H1 (cell line): ENCODE results near the gene EXOC3L1. TPM values are rescaled to one million over a fixed set of nuclear protein-coding genes. Genes with fewer than 3 reads are reported as not detected.

Experiments used
- CTCF ChIA-PET: fragments of 300-600 bp; sonication (Branson Sonifier 250); formaldehyde crosslinking; loops from one replicate; lab custom pipeline; 2021; ENCODE audit not compliant: partially characterized antibody; lab: Charles Lee
- POLR2A ChIA-PET: fragments of 300-600 bp; sonication (Branson Sonifier 250); formaldehyde crosslinking; loops from one replicate; lab custom pipeline; 2021; ENCODE audit warnings: inconsistent platforms; ENCODE audit not compliant: partially characterized antibody; lab: Charles Lee
- DNase-seq, 2 experiments: peaks; one replicate each; pipeline versions ENCODE4 v3.0.0 to v3.0.0-alpha.2; 2010 to 2022; ENCODE audit warnings: low spot score in 2 of 2, low read depth in 1 of 2, mixed read lengths in 1 of 2
- FAIRE-seq: peaks from 2 replicates; lab custom pipeline; 2011; peaks lifted over from hg19 to GRCh38; lab: Jason Lieb, UNC
- H2AFZ ChIP-seq: 2 replicates; pipeline ENCODE4 v1.8.1; 2012; ENCODE audit warnings: low read length, inconsistent platforms
- H2AK5ac ChIP-seq: 2 replicates; pipeline ENCODE4 v1.6.1; 2013; ENCODE audit warnings: low read depth, low read length
- H2BK120ac ChIP-seq: replicated peaks from 2 replicates; pipeline ENCODE3; 2013; ENCODE audit warnings: low read depth, low read length, inconsistent platforms
- H2BK12ac ChIP-seq: 2 replicates; pipeline ENCODE4 v1.6.1; 2013; ENCODE audit warnings: low read depth, low read length
- H2BK15ac ChIP-seq: 2 replicates; pipeline ENCODE4 v1.6.1; 2013; ENCODE audit warnings: low read length
- H2BK20ac ChIP-seq: 2 replicates; pipeline ENCODE4 v1.6.1; 2013; ENCODE audit warnings: low read length
- H2BK5ac ChIP-seq: 2 replicates; pipeline ENCODE4 v1.6.1; 2013; ENCODE audit warnings: low read depth, low read length
- H3K14ac ChIP-seq: 2 replicates; pipeline ENCODE4 v1.6.1; 2013; ENCODE audit warnings: inconsistent platforms; ENCODE audit not compliant: insufficient read length
- H3K18ac ChIP-seq: 2 replicates; pipeline ENCODE4 v1.6.1; 2013; ENCODE audit warnings: low read length; ENCODE audit errors: extremely low read depth
- H3K23ac ChIP-seq: 2 replicates; pipeline ENCODE4 v1.6.1; 2013; ENCODE audit warnings: inconsistent platforms; ENCODE audit not compliant: insufficient read length
- H3K23me2 ChIP-seq: 2 replicates; pipeline ENCODE4 v1.6.1; 2013; ENCODE audit warnings: low read depth, low read length
- H3K27ac ChIP-seq: 2 replicates; pipeline ENCODE4 v1.6.1; 2011; ENCODE audit warnings: low read depth, low read length, inconsistent platforms
- H3K27me3 ChIP-seq, 4 experiments: replicated peaks in 1 of 4; 1 replicate in 1 of 4; 2 replicates in 3 of 4; pipeline versions ENCODE4 v1.6.1 to v1.8.1; 2011 to 2013; ENCODE audit warnings: low read length in 3 of 4, mild to moderate bottlenecking in 3 of 4, inconsistent platforms in 2 of 4, mixed read lengths in 2 of 4, moderate library complexity in 1 of 4; ENCODE audit not compliant: control insufficient read depth in 3 of 4, insufficient read depth in 3 of 4; ENCODE audit errors: extremely low read depth in 1 of 4
- H3K36me3 ChIP-seq, 4 experiments: 2 replicates each; pipeline versions ENCODE4 v1.6.1 to v1.8.1; 2011 to 2013; ENCODE audit warnings: mild to moderate bottlenecking in 4 of 4, low read length in 3 of 4, moderate library complexity in 2 of 4, control low read depth in 1 of 4, inconsistent platforms in 1 of 4; ENCODE audit not compliant: insufficient read depth in 4 of 4, control insufficient read depth in 2 of 4
- H3K4ac ChIP-seq: replicated peaks from 2 replicates; pipeline ENCODE3; 2013; ENCODE audit warnings: low read length, low read depth, mixed read lengths, inconsistent platforms; ENCODE audit not compliant: insufficient read length
- H3K4me1 ChIP-seq, 4 experiments: replicated peaks in 1 of 4; 1 replicate in 1 of 4; 2 replicates in 3 of 4; pipeline versions ENCODE4 v1.6.1 to v1.8.1; 2011 to 2013; ENCODE audit warnings: low read length in 3 of 4, inconsistent platforms in 2 of 4, mixed read lengths in 1 of 4; ENCODE audit not compliant: insufficient read depth in 4 of 4, control insufficient read depth in 3 of 4
- H3K4me2 ChIP-seq, 2 experiments: 2 replicates each; pipeline versions ENCODE4 v1.6.1 to v1.8.1; 2011 to 2013; ENCODE audit warnings: low read depth in 2 of 2, low read length in 2 of 2, control low read depth in 1 of 2, inconsistent platforms in 1 of 2, mild to moderate bottlenecking in 1 of 2; ENCODE audit not compliant: insufficient read depth in 1 of 2
- H3K4me3 ChIP-seq, 4 experiments: fragments of 200-600, 300-600 bp in 1 of 4; sonication (generic), shearing (Covaris generic), sonication (Bioruptor Twin) in 1 of 4; 2 replicates each; pipeline versions ENCODE4 v1.5.1 to v1.8.1; 2011 to 2016; ENCODE audit warnings: low read length in 4 of 4, low read depth in 3 of 4, control low read depth in 2 of 4, inconsistent platforms in 2 of 4, mild to moderate bottlenecking in 2 of 4, mixed read lengths in 1 of 4, moderate library complexity in 1 of 4; ENCODE audit not compliant: insufficient read depth in 2 of 4; ENCODE audit errors: extremely low read depth in 1 of 4
- H3K56ac ChIP-seq: replicated peaks from 2 replicates; pipeline ENCODE3; 2013; ENCODE audit warnings: low read depth, mild to moderate bottlenecking, mixed read lengths, low read length, inconsistent platforms; ENCODE audit not compliant: insufficient read length
- H3K79me1 ChIP-seq: 2 replicates; pipeline ENCODE4 v1.6.1; 2013; ENCODE audit warnings: low read depth, low read length, control low read depth
- H3K79me2 ChIP-seq, 2 experiments: 2 replicates each; pipeline versions ENCODE4 v1.6.1 to v1.8.1; 2012 to 2013; ENCODE audit warnings: low read length in 2 of 2, mild to moderate bottlenecking in 2 of 2, inconsistent platforms in 1 of 2; ENCODE audit not compliant: insufficient read depth in 2 of 2, control insufficient read depth in 1 of 2
- H3K9ac ChIP-seq, 4 experiments: replicated peaks in 1 of 4; 1 replicate in 1 of 4; 2 replicates in 3 of 4; pipeline versions ENCODE4 v1.6.1 to v1.8.1; 2011 to 2013; ENCODE audit warnings: low read depth in 3 of 4, low read length in 3 of 4, control low read depth in 2 of 4, mild to moderate bottlenecking in 2 of 4, moderate library complexity in 2 of 4, inconsistent platforms in 1 of 4; ENCODE audit errors: extremely low read depth in 1 of 4
- H3K9me3 ChIP-seq, 2 experiments: 2 replicates each; pipeline versions ENCODE4 v1.6.1 to v1.8.1; 2012 to 2013; ENCODE audit warnings: mild to moderate bottlenecking in 2 of 2, moderate library complexity in 2 of 2, control low read depth in 1 of 2, inconsistent platforms in 1 of 2, low read depth in 1 of 2, low read length in 1 of 2, mixed read lengths in 1 of 2; ENCODE audit not compliant: insufficient read depth in 2 of 2
- H4K20me1 ChIP-seq, 2 experiments: replicated peaks in 1 of 2; 2 replicates each; pipeline versions ENCODE3 to v1.8.1; 2011 to 2013; ENCODE audit warnings: inconsistent platforms in 2 of 2, low read length in 2 of 2, mild to moderate bottlenecking in 1 of 2; ENCODE audit not compliant: insufficient read depth in 2 of 2, control insufficient read depth in 1 of 2
- H4K5ac ChIP-seq: 2 replicates; pipeline ENCODE4 v1.6.1; 2013; ENCODE audit warnings: low read length, low read depth, mixed read lengths, inconsistent platforms; ENCODE audit not compliant: insufficient read length
- H4K8ac ChIP-seq: 2 replicates; pipeline ENCODE4 v1.8.0; 2013; ENCODE audit warnings: mild to moderate bottlenecking, moderate library complexity, low read length, inconsistent platforms; ENCODE audit not compliant: insufficient read depth; ENCODE audit errors: extremely low read depth
- H4K91ac ChIP-seq: replicated peaks from 2 replicates; pipeline ENCODE3; 2013; ENCODE audit warnings: low read length, mixed read lengths, inconsistent platforms; ENCODE audit not compliant: insufficient read length
- CTBP2 ChIP-seq: IDR thresholded peaks from 2 replicates; pipeline ENCODE4 v1.7.0; 2011; ENCODE audit warnings: borderline replicate concordance, mild to moderate bottlenecking, moderate library complexity, mixed read lengths, low read length; ENCODE audit not compliant: insufficient read depth, insufficient read length
- FOSL1 ChIP-seq: IDR thresholded peaks from 2 replicates; pipeline ENCODE4 v1.6.1; 2011; ENCODE audit warnings: mild to moderate bottlenecking, low read depth, low read length, moderate library complexity; ENCODE audit not compliant: insufficient read depth
- HDAC2 ChIP-seq, 2 experiments: fragments of 300-600 bp in 1 of 2; sonication (generic) in 1 of 2; IDR thresholded peaks; 2 replicates each; pipeline ENCODE4 v1.6.1; 2011 to 2012; ENCODE audit warnings: low read depth in 2 of 2, low read length in 2 of 2, mild to moderate bottlenecking in 2 of 2, moderate library complexity in 2 of 2, borderline replicate concordance in 1 of 2, inconsistent platforms in 1 of 2
- RAD21 ChIP-seq, 2 experiments: IDR thresholded peaks in 1 of 2; conservative IDR thresholded peaks in 1 of 2; 2 replicates each; pipeline ENCODE4 v1.6.1; 2011; ENCODE audit warnings: low read depth in 2 of 2, low read length in 2 of 2, improper control_type of control experiment in 1 of 2, inconsistent platforms in 1 of 2, mild to moderate bottlenecking in 1 of 2, moderate library complexity in 1 of 2
- SAP30 ChIP-seq: fragments of 300-600 bp; sonication (generic); IDR thresholded peaks from 2 replicates; pipeline ENCODE4 v1.7.1; 2012; ENCODE audit warnings: low read length, moderate library complexity, mild to moderate bottlenecking, inconsistent platforms; ENCODE audit not compliant: insufficient read depth, insufficient replicate concordance
- YY1 ChIP-seq: IDR thresholded peaks from 2 replicates; pipeline ENCODE4 v1.6.1; 2011; ENCODE audit warnings: low read depth, mild to moderate bottlenecking, low read length
- WGBS, 2 experiments: shearing (Covaris generic) in 1 of 2; methylation state at CpG; one replicate each; pipeline versions ENCODE4 v1.1.6 to v1.1.7; 2013 to 2015; ENCODE audit warnings: low lambda C conversion rate in 2 of 2, mixed read lengths in 2 of 2, inconsistent platforms in 1 of 2, low coverage in 1 of 2, missing lambda C conversion rate in 1 of 2; ENCODE audit not compliant: insufficient replicate concordance in 2 of 2, insufficient coverage in 1 of 2, insufficient read length in 1 of 2; ENCODE audit errors: extremely low coverage in 1 of 2, missing lambda C conversion rate in 1 of 2; 5-methylcytosine and 5-hydroxymethylcytosine counted together
- polyA plus RNA-seq, 7 experiments: library from polyadenylated mRNA; depleted of rRNA in 3 of 7; stranded (reverse) in 5 of 7; unstranded in 2 of 7; fragments of >200 nt in 5 of 7; fragments of 200-250 nt in 2 of 7; gene quantifications; 1 replicate in 5 of 7; 2 replicates in 1 of 7; 4 replicates in 1 of 7; pipeline versions ENCODE4 v1.2.1 to v1.2.3, GENCODE V29; 2011 to 2013; ENCODE audit warnings: missing spikeins in 2 of 7, mixed read lengths in 2 of 7
- total RNA-seq: library from RNA; stranded (reverse); fragmentation: NEBNext Ultra II Directional; extraction: Animal tissue kit (Norgen Biotek cat#: 25700); gene quantifications from 2 replicates; pipeline ENCODE4 v1.2.1, GENCODE V29; 2021
- TF ChIP-seq, protein P1 (sequence below), 3 experiments: IDR thresholded peaks; 1 replicate in 2 of 3; 2 replicates in 1 of 3; pipeline versions ENCODE4 v1.5.1 to v1.6.1; 2011; ENCODE audit warnings: low read length in 3 of 3, mild to moderate bottlenecking in 3 of 3, inconsistent platforms in 2 of 3, low read depth in 1 of 3, moderate library complexity in 1 of 3; ENCODE audit not compliant: insufficient read depth in 1 of 3; ENCODE audit errors: control extremely low read depth in 1 of 3

The EXOC3L1 gene
- total and polyA plus RNA-seq, 2 of the 8 experiments (the other 6 are each of a cell fraction or from before 2014, with no cell fraction given), result 1.3 TPM

- Histone ChIP-seq H3K23ac (no peak overlapping the region), H2BK20ac (no peak overlapping the region), H3K9ac (no peak overlapping the region), H2AK5ac (no peak overlapping the region), H3K4me1 (peaks cover 0 to 43% (median 33%) of the 10 kb centered on the region in 4 experiments; a peak in 6 of 7 replicates), H3K79me2 (no peaks in the 10 kb centered on the region), H3K27me3 (peaks cover 77 to 97% (median 95%) of the 10 kb centered on the region in 4 experiments), H2BK5ac (no peak overlapping the region), H3K79me1 (peaks cover 2% of the 10 kb centered on the region; the same call in 1 of the 2 replicates), H4K8ac (peak overlapping the region; percentile 70; the same call in 1 of the 2 replicates), H3K23me2 (peaks cover 21% of the 10 kb centered on the region), H2AFZ (no peak overlapping the region), H3K14ac (no peak overlapping the region), H4K91ac (no peak overlapping the region), H4K5ac (no peak overlapping the region), H3K56ac (peak overlapping the region; percentile 34), H2BK12ac (0 out of 2 replicates have a peak overlapping the region, but pooled peaks have one; percentile 71), H3K9me3 (no peaks in the 10 kb centered on the region), H3K36me3 (peaks cover 0 to 1% (median 0%) of the 10 kb centered on the region in 4 experiments; a peak in 1 of 8 replicates), H2BK120ac (no peak overlapping the region), H3K27ac (no peak overlapping the region), H3K4me2 (peak overlapping the region; percentile 79 to 89), H3K4ac (no peak overlapping the region), H4K20me1 (peaks cover 2 to 18% of the 10 kb centered on the region in 2 experiments), H3K18ac (peak overlapping the region; percentile 68), H3K4me3 (peak overlapping the region; percentile 17 to 65 (median 50)), H2BK15ac (peak overlapping the region; percentile 81; the same call in 1 of the 2 replicates)
- POLR2A ChIA-PET, result interaction anchor here (0.7 to 2.7 kb wide), 6 partner anchors 9 to 793 kb away, joined by 3 to 11 read pairs (median 4); partner anchors contain the start of genes FBXL8 and TRADD
- CTCF ChIA-PET, result interaction anchor here (0.7 to 19.3 kb wide), 27 partner anchors 8 to 257 kb away, joined by 3 to 291 read pairs (median 4); partner anchors contain the start of genes B3GNT9, CES3, ELMO3 and EXOC3L1
- DNase-seq (peak in 1 of 2 experiments; percentile 95), FAIRE-seq (no peak)
- 1% methylated on average over 24 of the region's 24 CpGs; no CpG with 5 or more reads in 1 of the 2 experiments for WGBS, 2 experiments
- TF ChIP-seq HDAC2 (IDR thresholded peaks at IDR 0.05; ENCODE audit: borderline replicate concordance in 1 of 2, low read depth in 2 of 2, low read length in 2 of 2) (0 out of 4 replicates have a peak, but pooled peaks of 1 of the 2 experiments have one; percentile 40), SAP30 (no peak), YY1 (peak; percentile 58; the same call in 1 of the 2 replicates), RAD21 (IDR thresholded peaks at IDR 0.05 in 1 of 2, conservative IDR thresholded peaks at IDR 0.05 in 1 of 2; ENCODE audit: low read depth in 2 of 2, low read length in 2 of 2) (peak; percentile 55), CTBP2 (peak; percentile 62), FOSL1 (no peak)
- TF ChIP-seq, protein P1, sequence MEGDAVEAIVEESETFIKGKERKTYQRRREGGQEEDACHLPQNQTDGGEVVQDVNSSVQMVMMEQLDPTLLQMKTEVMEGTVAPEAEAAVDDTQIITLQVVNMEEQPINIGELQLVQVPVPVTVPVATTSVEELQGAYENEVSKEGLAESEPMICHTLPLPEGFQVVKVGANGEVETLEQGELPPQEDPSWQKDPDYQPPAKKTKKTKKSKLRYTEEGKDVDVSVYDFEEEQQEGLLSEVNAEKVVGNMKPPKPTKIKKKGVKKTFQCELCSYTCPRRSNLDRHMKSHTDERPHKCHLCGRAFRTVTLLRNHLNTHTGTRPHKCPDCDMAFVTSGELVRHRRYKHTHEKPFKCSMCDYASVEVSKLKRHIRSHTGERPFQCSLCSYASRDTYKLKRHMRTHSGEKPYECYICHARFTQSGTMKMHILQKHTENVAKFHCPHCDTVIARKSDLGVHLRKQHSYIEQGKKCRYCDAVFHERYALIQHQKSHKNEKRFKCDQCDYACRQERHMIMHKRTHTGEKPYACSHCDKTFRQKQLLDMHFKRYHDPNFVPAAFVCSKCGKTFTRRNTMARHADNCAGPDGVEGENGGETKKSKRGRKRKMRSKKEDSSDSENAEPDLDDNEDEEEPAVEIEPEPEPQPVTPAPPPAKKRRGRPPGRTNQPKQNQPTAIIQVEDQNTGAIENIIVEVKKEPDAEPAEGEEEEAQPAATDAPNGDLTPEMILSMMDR (IDR thresholded peaks at IDR 0.05; ENCODE audit: control extremely low read depth in 1 of 3, insufficient read depth in 1 of 3, low read depth in 1 of 3, low read length in 3 of 3), result peak; percentile 76 to 87 (median 85)
These were observed 20.2 kb downstream of the EXOC3L1 start for GRCh38 chr16:67169642-67170167.
